Activated T-helper 9 cell treated with anti-CD3 and anti-CD28 coated beads, Interleukin-2, amount 50 U/mL, for 16 hours (primary cell): ENCODE data around the gene ZNF493.
A peak's percentile ranks its signal among the peaks of the same experiment; 100 is the strongest.

Source experiments
- DNase-seq: peaks from one replicate; pipeline ENCODE4 v3.0.0-alpha.2; 2020; ENCODE audit warnings: low read depth

The ZNF493 gene

DNA sequence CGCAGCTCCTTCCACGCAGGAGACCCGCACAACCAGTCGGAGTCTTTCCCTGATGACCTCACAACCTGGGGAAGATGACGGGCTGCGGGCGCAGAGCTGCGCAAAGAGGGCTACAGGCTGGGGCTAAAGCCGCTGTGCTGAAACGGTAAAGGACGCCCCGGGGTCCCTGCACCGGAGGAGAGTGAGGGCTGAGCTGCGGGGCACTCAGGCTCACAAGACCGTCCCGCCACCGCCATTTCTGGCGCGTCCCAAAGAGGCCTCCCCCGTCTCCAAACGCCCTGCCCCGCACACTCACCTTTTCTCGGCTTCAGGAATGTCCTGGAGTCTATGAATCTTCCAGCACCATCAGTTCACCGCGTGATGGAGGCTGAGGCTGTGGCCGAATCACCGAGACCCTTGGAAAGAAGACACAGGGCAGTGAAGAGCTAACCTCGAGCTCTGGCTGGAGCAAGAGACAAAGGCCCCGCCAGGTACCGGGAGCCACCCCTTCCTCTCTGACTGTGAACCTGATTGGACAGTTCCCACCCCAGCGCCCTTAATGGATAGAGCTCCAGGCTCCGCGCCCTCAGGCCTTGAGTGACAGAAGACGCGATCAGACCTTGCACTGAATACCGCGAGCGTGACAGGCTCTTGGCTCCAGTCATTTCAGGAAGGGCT lies 66.6 kb downstream of the ZNF493 start:
- DNase-seq: no peak

DNA sequence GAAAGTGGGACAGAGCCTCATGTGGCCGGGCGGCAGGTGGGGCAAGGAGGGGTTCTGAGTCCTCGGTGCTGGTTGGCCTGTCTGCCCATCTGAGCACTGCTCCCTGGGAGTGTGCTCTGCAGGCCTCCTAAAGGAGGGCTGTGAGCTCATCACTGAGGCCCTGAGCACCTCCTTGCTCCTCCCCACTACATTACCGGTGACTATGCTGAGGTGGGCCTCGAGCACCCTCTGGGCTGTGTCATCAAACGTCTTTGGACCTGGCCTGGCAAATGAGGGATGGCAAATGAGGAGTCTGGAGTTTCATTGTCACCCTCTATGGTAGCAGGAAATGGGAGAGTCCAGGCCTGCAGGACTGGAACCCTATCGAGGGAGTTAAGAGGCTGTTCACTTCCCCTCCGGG lies 69.7 kb downstream of the ZNF493 start:
- no peak for DNase-seq

DNA sequence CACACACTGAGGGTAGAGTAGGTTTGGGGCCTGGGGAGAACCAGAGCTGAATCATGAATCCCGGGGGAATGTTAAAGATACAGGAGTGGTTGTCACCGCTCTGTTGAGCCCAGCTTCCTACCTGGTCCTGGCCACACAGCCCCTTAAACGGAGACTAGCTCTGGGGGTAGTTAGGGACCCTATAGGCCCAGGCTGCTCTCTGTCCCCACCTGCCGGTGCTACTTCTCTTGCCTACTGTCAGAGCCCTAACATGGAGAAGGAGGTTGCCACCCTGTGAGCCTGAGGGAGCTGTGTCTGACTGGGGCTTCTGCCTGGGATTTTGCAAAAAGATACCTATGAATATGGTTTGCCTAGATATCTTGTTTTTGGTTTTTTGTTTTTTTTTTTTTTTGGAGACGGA lies 71.9 kb downstream of the ZNF493 start:
- no peak for DNase-seq

DNA sequence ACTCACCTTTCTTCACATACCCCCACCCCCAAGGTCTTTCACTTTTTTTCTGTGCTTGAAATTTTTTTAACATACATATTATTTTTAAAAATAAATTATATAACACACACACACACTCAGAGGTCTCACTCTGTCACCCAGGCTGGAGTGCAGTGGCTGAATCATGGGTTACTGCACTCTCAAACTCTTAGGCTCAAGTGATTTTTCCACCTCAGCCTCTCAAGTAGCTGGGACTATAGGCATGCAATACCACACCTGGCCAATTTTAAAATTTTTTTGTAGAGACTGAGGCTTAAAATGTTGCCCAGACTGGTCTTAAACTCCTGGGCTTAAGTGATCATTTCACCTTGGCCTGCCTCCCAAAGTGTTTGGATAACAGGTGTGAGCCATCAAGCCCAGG lies 75.6 kb downstream of the ZNF493 start:
- DNase-seq: no peak

DNA sequence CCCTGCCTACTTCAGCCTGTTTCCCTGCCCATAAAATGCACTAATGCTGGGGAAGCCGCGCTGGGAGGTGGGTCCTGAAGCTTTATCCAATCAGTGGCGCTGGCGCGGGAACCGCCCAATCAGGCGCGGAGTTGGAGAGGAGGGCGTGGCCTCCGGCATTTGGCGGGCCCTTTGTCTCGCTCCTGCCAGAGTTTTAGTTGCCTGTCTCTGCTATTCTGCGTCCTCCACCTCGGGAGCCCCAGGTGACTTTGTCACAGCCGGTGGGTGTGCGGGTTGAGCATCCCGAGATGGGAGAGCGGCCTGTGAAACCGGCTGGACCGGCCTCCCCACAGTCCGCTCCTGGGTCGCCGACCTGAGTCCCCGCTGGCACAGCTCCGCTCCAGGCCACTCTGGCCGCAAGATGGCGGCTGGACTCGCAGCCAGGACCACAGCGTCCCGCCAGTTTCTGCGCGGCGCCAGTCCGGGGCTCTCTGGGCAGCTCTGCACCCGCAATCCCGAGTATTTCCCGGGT lies 77.8 kb downstream of the ZNF493 start:
- DNase-seq: peak; percentile 37
